GM21381 (cell line): ENCODE measurements around the gene TCERG1L.

Experiments
- ATAC-seq: cut with Tn5 transposase; IDR thresholded peaks from one replicate; pipeline ENCODE4 v1.9.1; 2021; ENCODE audit warnings: mild to moderate bottlenecking, moderate library complexity; ENCODE audit not compliant: unreplicated experiment

The TCERG1L gene

GRCh38 chr10:131271966-131272365 is 39.6 kb downstream of the TCERG1L start:
- ATAC-seq = no peak

- no peak for ATAC-seq
Measured at GRCh38 chr10:131271195-131271880, 40.2 kb downstream of the TCERG1L start.

GRCh38 chr10:131270461-131271190 is 40.9 kb downstream of the TCERG1L start:
- ATAC-seq = no peak

- ATAC-seq = no peak
Measured at GRCh38 chr10:131269776-131270460, 41.6 kb downstream of the TCERG1L start.

GRCh38 chr10:131267814-131268095 is 43.8 kb downstream of the TCERG1L start:
- ATAC-seq = no peak

GRCh38 chr10:131266936-131267813 is 44.3 kb downstream of the TCERG1L start:
- ATAC-seq = no peak

- no peak for ATAC-seq
Measured at GRCh38 chr10:131264110-131264788, 47.3 kb downstream of the TCERG1L start.

GRCh38 chr10:131261890-131262475 is 49.5 kb downstream of the TCERG1L start:
- no peak for ATAC-seq

GRCh38 chr10:131260452-131261211 is 50.9 kb downstream of the TCERG1L start:
- ATAC-seq = no peak

- no peak for ATAC-seq
Measured at GRCh38 chr10:131260031-131260430, 51.5 kb downstream of the TCERG1L start.

- ATAC-seq = no peak
Measured at GRCh38 chr10:131259535-131259934, 52.0 kb downstream of the TCERG1L start.

- no peak for ATAC-seq
Measured at GRCh38 chr10:131258256-131258655, 53.3 kb downstream of the TCERG1L start.

GRCh38 chr10:131257027-131257426 is 54.5 kb downstream of the TCERG1L start:
- ATAC-seq = no peak

- ATAC-seq = no peak
Measured at GRCh38 chr10:131254859-131255252, 56.7 kb downstream of the TCERG1L start.

GRCh38 chr10:131253931-131254858 is 57.3 kb downstream of the TCERG1L start:
- ATAC-seq = no peak

- ATAC-seq = no peak
Measured at GRCh38 chr10:131252567-131253276, 58.8 kb downstream of the TCERG1L start.

GRCh38 chr10:131251146-131251541 is 60.4 kb downstream of the TCERG1L start:
- no peak for ATAC-seq
